K562 (cell line): Measurements from ENCODE around the gene NDUFA6. TPM values are rescaled to one million over a fixed set of nuclear protein-coding genes. Genes with fewer than 3 reads are reported as not detected.

ENCODE experiments used
- ATAC-seq: fragments of 200-7000 bp; cut with Tn5 transposase; 3 replicates; pipeline ENCODE4 v1.9.1; 2020; ENCODE audit warnings: moderate library complexity
- BruUV-seq: library from RNA; stranded (reverse); fragments of 400-500 nt; replicated peaks from 2 replicates; lab custom pipeline; 2021; lab: Mats Ljungman, UMichigan
- CTCF ChIA-PET: fragments of 300-600 bp; formaldehyde crosslinking; extraction: SDS; loops from one replicate; lab custom pipeline; 2021; ENCODE audit warnings: low intra/inter-chr PET ratio; lab: Yijun Ruan, JAX
- POLR2A ChIA-PET: fragments of 300-600, 350-650 bp; sonication (Branson Sonifier 250); formaldehyde crosslinking; extraction: SDS; loops from one replicate; lab custom pipeline; 2021; ENCODE audit warnings: antibody characterized with exemption, inconsistent platforms; lab: Yijun Ruan, JAX
- DNase-seq, 4 experiments: peaks; one replicate each; pipeline versions ENCODE4 v3.0.0 to v3.0.0-alpha.2; 2011 to 2018; ENCODE audit warnings: low spot score in 3 of 4, mixed read lengths in 3 of 4; ENCODE audit errors: extremely low read depth in 1 of 4
- FAIRE-seq: peaks from 2 replicates; lab custom pipeline; 2011; peaks lifted over from hg19 to GRCh38; lab: Jason Lieb, UNC
- H2AFZ ChIP-seq: 2 replicates; pipeline ENCODE4 v1.6.0; 2011; ENCODE audit warnings: low read depth, low read length, control low read depth, inconsistent platforms
- H3K27ac ChIP-seq: fragments of 200-600 bp; 3 replicates; pipeline ENCODE4 v1.8.0; 2011; ENCODE audit warnings: low read depth, mild to moderate bottlenecking, control low read depth, inconsistent platforms, low read length, moderate library complexity, mixed read lengths; ENCODE audit errors: extremely low read depth
- H3K27me3 ChIP-seq, 2 experiments: fragments of 300-600 bp in 1 of 2; 2 replicates in 1 of 2; 3 replicates in 1 of 2; pipeline versions ENCODE4 v1.6.0 to v1.8.0; 2011; ENCODE audit warnings: inconsistent platforms in 2 of 2, low read length in 2 of 2, mild to moderate bottlenecking in 1 of 2, mixed read lengths in 1 of 2, moderate library complexity in 1 of 2; ENCODE audit not compliant: control insufficient read depth in 2 of 2, insufficient read depth in 2 of 2
- H3K36me3 ChIP-seq: fragments of 300-600 bp; 3 replicates; pipeline ENCODE4 v1.8.0; 2011; ENCODE audit warnings: mild to moderate bottlenecking, low read length, inconsistent platforms; ENCODE audit not compliant: control insufficient read depth, insufficient read depth
- H3K4me1 ChIP-seq, 2 experiments: fragments of 200-600 bp in 1 of 2; replicated peaks in 1 of 2; 2 replicates in 1 of 2; 3 replicates in 1 of 2; pipeline versions ENCODE4 v1.5.1 to v1.8.0; 2011; ENCODE audit warnings: inconsistent platforms in 2 of 2, low read length in 2 of 2, mild to moderate bottlenecking in 1 of 2, mixed read lengths in 1 of 2, moderate library complexity in 1 of 2; ENCODE audit not compliant: control insufficient read depth in 2 of 2, insufficient read depth in 2 of 2
- H3K4me2 ChIP-seq: 2 replicates; pipeline ENCODE4 v1.6.1; 2011; ENCODE audit warnings: low read length, control low read depth, inconsistent platforms, mixed read lengths; ENCODE audit not compliant: insufficient read depth
- H3K4me3 ChIP-seq: fragments of 200-600 bp; sonication (generic), shearing (Covaris generic); 2 replicates; pipeline ENCODE4 v1.5.1; 2016; ENCODE audit warnings: control low read depth, inconsistent platforms
- H3K79me2 ChIP-seq: fragments of 200-600 bp; 3 replicates; pipeline ENCODE4 v1.8.0; 2011; ENCODE audit warnings: low read length, inconsistent platforms; ENCODE audit not compliant: control insufficient read depth, insufficient read depth
- H3K9ac ChIP-seq, 2 experiments: 2 replicates each; pipeline versions ENCODE4 v1.6.0 to v1.6.1; 2011; ENCODE audit warnings: low read depth in 2 of 2, low read length in 2 of 2, control low read depth in 1 of 2, inconsistent platforms in 1 of 2, mild to moderate bottlenecking in 1 of 2, mixed read lengths in 1 of 2; ENCODE audit not compliant: insufficient read depth in 1 of 2
- H3K9me1 ChIP-seq: one replicate; pipeline ENCODE4 v1.6.0; 2011; ENCODE audit warnings: inconsistent platforms, mild to moderate bottlenecking, low read length, moderate library complexity; ENCODE audit not compliant: control insufficient read depth, insufficient read depth
- H3K9me3 ChIP-seq: replicated peaks from 2 replicates; pipeline ENCODE4 v1.5.1; 2011; ENCODE audit warnings: low read depth, low read length, inconsistent platforms; ENCODE audit not compliant: control insufficient read depth, insufficient read depth
- H4K20me1 ChIP-seq: replicated peaks from 2 replicates; pipeline ENCODE4 v1.6.1; 2011; ENCODE audit warnings: low read length, inconsistent platforms, mixed read lengths; ENCODE audit not compliant: control insufficient read depth, insufficient read depth
- ERF ChIP-seq: fragments of 450-650 bp; formaldehyde crosslinking; IDR thresholded peaks from 2 replicates; pipeline ENCODE4 v1.4.0; 2020; ENCODE audit warnings: mild to moderate bottlenecking, mixed read lengths
- HOXB6 ChIP-seq: fragments of 250-450 bp; sonication (Bioruptor Pico); IDR thresholded peaks from 2 replicates; pipeline ENCODE4 v1.5.1; 2022; ENCODE audit warnings: mild to moderate bottlenecking, borderline replicate concordance
- KDM2B ChIP-seq: fragments of 250-450 bp; sonication (Bioruptor Pico); IDR thresholded peaks from 2 replicates; pipeline ENCODE4 v1.8.0; 2021; ENCODE audit warnings: mild to moderate bottlenecking, moderate library complexity
- KLF6 ChIP-seq: fragments of 250-450 bp; sonication (Bioruptor Pico); IDR thresholded peaks from 2 replicates; pipeline ENCODE4 v1.4.0; 2020; ENCODE audit warnings: mild to moderate bottlenecking, moderate library complexity, borderline replicate concordance
- RHOXF2B ChIP-seq: fragments of 250-450 bp; sonication (Bioruptor Pico); conservative IDR thresholded peaks from 2 replicates; pipeline ENCODE4 v1.5.1; 2021
- TAF1 ChIP-seq: IDR thresholded peaks from 2 replicates; pipeline ENCODE4 v1.6.1; 2011; ENCODE audit warnings: mild to moderate bottlenecking, low read length, moderate library complexity; ENCODE audit not compliant: insufficient read depth, control insufficient read depth, severe bottlenecking; ENCODE audit errors: extremely low read depth
- ZBTB26 ChIP-seq: fragments of 450-650 bp; formaldehyde crosslinking; IDR thresholded peaks from 2 replicates; pipeline ENCODE4 v1.4.0; 2022; ENCODE audit warnings: missing genetic modification characterization
- ZNF586 ChIP-seq: fragments of 450-650 bp; formaldehyde crosslinking; conservative IDR thresholded peaks from 2 replicates; pipeline ENCODE4 v1.4.0; 2020; ENCODE audit warnings: mild to moderate bottlenecking, moderate library complexity
- WGBS: fragments of 100-300 bp; shearing (Covaris generic); methylation state at CpG from one replicate; pipeline ENCODE4 v1.1.6; 2016; ENCODE audit warnings: low coverage, mixed read lengths; ENCODE audit not compliant: insufficient coverage; ENCODE audit errors: missing lambda C conversion rate; 5-methylcytosine and 5-hydroxymethylcytosine counted together
- in situ Hi-C: fragments of 300-500 bp; cut with MboI; formaldehyde crosslinking; loops from 4 replicates; pipeline ENCODE4 v1.15.0; 2018; ENCODE audit warnings: inconsistent platforms, mixed read lengths
- intact Hi-C: fragments of 100-400 bp; cut with micrococcal nuclease; formaldehyde crosslinking; loops from 2 replicates; pipeline ENCODE4 v1.14.2; 2022
- polyA plus RNA-seq, 8 experiments: library from polyadenylated mRNA; depleted of rRNA in 4 of 8; stranded (reverse) in 5 of 8; unstranded in 3 of 8; fragments of >200 nt; fragmentation: Nextera tagmentation in 2 of 8; fragmentation: Illumina TruSeq in 1 of 8; extraction: Ambion mirVana in 2 of 8; extraction: Trizol in 1 of 8; gene quantifications; 2 replicates each; pipeline versions ENCODE4 v1.2.1 to v1.2.3, GENCODE V29; 2011 to 2014; ENCODE audit warnings: inconsistent platforms in 1 of 8, missing spikeins in 1 of 8
- total RNA-seq, 7 experiments: library from RNA; depleted of rRNA in 6 of 7; stranded (reverse); fragments of >200 nt in 6 of 7; fragmentation: Illumina TruSeq in 2 of 7; extraction: Trizol in 2 of 7; gene quantifications; 2 replicates each; pipeline versions ENCODE4 v1.2.1 to v1.2.3, GENCODE V29; 2011 to 2021; ENCODE audit warnings: low replicate concordance in 1 of 7
- TF ChIP-seq, protein P1 (sequence below): fragments of 150-350 bp; conservative IDR thresholded peaks from 2 replicates; pipeline ENCODE4 v1.6.1; 2014; ENCODE audit warnings: low read length
- TF ChIP-seq, protein P2 (sequence below): fragments of 250-450 bp; sonication (Bioruptor Pico); IDR thresholded peaks from 2 replicates; pipeline ENCODE4 v1.4.0; 2020
- TF ChIP-seq, protein P3 (sequence below): fragments of 450-650 bp; IDR thresholded peaks from 2 replicates; pipeline ENCODE4 v1.6.1; 2016; ENCODE audit warnings: antibody characterized with exemption

NDUFA6 gene
- total and polyA plus RNA-seq, 9 of the 15 experiments (the other 6 are each of a cell fraction or from before 2014, with no cell fraction given) = 90.0 to 474 (median 128) TPM

GRCh38 chr22:42067671-42068251 lies 22.8 kb downstream of the NDUFA6 start:
- intact Hi-C loops = no loop called here
- ChIA-PET POLR2A (interaction anchor here (0.7 kb wide), 1 partner anchor 15 kb away, joined by 3 read pairs; no protein-coding TSS in a partner anchor), CTCF (no interaction called here)

More at GRCh38 chr22:42067671-42068251, 22.8 kb downstream of the NDUFA6 start:
- H3K9me1 ChIP-seq = peaks cover 2% of the 10 kb centered on the region
- no peaks in the 10 kb centered on the region for H3K27me3 ChIP-seq
- no peak overlapping the region for H2AFZ ChIP-seq
- H3K4me1 ChIP-seq = peaks cover 19 to 29% of the 10 kb centered on the region in 2 experiments; a peak in 4 of 5 replicates
- no peak overlapping the region for H3K27ac ChIP-seq
- TF ChIP-seq ZBTB26 (no peak), KLF6 (CRISPR knock-in tag) (no peak), ERF (CRISPR knock-in tag) (no peak), HOXB6 (no peak), KDM2B (no peak), RHOXF2B (CRISPR knock-in tag) (no peak), TAF1 (no peak), ZNF586 (CRISPR knock-in tag) (no peak)
- TF ChIP-seq, protein P1, sequence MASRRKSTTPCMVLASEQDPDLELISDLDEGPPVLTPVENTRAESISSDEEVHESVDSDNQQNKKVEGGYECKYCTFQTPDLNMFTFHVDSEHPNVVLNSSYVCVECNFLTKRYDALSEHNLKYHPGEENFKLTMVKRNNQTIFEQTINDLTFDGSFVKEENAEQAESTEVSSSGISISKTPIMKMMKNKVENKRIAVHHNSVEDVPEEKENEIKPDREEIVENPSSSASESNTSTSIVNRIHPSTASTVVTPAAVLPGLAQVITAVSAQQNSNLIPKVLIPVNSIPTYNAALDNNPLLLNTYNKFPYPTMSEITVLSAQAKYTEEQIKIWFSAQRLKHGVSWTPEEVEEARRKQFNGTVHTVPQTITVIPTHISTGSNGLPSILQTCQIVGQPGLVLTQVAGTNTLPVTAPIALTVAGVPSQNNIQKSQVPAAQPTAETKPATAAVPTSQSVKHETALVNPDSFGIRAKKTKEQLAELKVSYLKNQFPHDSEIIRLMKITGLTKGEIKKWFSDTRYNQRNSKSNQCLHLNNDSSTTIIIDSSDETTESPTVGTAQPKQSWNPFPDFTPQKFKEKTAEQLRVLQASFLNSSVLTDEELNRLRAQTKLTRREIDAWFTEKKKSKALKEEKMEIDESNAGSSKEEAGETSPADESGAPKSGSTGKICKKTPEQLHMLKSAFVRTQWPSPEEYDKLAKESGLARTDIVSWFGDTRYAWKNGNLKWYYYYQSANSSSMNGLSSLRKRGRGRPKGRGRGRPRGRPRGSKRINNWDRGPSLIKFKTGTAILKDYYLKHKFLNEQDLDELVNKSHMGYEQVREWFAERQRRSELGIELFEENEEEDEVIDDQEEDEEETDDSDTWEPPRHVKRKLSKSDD = no peak
- TF ChIP-seq, protein P2, sequence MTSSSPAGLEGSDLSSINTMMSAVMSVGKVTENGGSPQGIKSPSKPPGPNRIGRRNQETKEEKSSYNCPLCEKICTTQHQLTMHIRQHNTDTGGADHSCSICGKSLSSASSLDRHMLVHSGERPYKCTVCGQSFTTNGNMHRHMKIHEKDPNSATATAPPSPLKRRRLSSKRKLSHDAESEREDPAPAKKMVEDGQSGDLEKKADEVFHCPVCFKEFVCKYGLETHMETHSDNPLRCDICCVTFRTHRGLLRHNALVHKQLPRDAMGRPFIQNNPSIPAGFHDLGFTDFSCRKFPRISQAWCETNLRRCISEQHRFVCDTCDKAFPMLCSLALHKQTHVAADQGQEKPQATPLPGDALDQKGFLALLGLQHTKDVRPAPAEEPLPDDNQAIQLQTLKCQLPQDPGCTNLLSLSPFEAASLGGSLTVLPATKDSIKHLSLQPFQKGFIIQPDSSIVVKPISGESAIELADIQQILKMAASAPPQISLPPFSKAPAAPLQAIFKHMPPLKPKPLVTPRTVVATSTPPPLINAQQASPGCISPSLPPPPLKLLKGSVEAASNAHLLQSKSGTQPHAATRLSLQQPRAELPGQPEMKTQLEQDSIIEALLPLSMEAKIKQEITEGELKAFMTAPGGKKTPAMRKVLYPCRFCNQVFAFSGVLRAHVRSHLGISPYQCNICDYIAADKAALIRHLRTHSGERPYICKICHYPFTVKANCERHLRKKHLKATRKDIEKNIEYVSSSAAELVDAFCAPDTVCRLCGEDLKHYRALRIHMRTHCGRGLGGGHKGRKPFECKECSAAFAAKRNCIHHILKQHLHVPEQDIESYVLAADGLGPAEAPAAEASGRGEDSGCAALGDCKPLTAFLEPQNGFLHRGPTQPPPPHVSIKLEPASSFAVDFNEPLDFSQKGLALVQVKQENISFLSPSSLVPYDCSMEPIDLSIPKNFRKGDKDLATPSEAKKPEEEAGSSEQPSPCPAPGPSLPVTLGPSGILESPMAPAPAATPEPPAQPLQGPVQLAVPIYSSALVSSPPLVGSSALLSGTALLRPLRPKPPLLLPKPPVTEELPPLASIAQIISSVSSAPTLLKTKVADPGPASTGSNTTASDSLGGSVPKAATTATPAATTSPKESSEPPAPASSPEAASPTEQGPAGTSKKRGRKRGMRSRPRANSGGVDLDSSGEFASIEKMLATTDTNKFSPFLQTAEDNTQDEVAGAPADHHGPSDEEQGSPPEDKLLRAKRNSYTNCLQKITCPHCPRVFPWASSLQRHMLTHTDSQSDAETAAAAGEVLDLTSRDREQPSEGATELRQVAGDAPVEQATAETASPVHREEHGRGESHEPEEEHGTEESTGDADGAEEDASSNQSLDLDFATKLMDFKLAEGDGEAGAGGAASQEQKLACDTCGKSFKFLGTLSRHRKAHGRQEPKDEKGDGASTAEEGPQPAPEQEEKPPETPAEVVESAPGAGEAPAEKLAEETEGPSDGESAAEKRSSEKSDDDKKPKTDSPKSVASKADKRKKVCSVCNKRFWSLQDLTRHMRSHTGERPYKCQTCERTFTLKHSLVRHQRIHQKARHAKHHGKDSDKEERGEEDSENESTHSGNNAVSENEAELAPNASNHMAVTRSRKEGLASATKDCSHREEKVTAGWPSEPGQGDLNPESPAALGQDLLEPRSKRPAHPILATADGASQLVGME (CRISPR knock-in tag) = no peak
- TF ChIP-seq, protein P3, sequence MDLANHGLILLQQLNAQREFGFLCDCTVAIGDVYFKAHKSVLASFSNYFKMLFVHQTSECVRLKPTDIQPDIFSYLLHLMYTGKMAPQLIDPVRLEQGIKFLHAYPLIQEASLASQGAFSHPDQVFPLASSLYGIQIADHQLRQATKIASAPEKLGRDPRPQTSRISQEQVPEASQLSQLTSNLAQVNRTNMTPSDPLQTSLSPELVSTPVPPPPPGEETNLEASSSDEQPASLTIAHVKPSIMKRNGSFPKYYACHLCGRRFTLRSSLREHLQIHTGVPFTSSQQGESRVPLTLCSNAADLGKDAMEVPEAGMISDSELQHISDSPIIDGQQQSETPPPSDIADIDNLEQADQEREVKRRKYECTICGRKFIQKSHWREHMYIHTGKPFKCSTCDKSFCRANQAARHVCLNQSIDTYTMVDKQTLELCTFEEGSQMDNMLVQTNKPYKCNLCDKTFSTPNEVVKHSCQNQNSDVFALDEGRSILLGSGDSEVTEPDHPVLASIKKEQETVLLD = no peak
- H3K4me3 ChIP-seq = no peak overlapping the region
- H3K9me3 ChIP-seq = no peaks in the 10 kb centered on the region
- 88% methylated on average over 12 of the region's 14 CpGs for WGBS
- peaks cover 21% of the 10 kb centered on the region for H3K79me2 ChIP-seq
- H3K4me2 ChIP-seq = no peak overlapping the region
- no peak overlapping the region for H3K9ac ChIP-seq
- peaks cover 37% of the 10 kb centered on the region; the same call in 2 of the 3 replicates for H3K36me3 ChIP-seq
- in situ Hi-C loops = no loop called here
- H4K20me1 ChIP-seq = no peaks in the 10 kb centered on the region
- no peak for FAIRE-seq
- no peak for DNase-seq
- no TSS peak for BruUV-seq
- ATAC-seq = no peak
